Retinal pigment epithelial cell (primary cell): ENCODE data around the gene CSPG4.

Experiments used
- DNase-seq: peaks from one replicate; pipeline ENCODE4 v3.0.0-alpha.2; 2010; ENCODE audit warnings: low read depth
- H3K4me3 ChIP-seq: 2 replicates; pipeline ENCODE4 v1.5.1; 2011; ENCODE audit warnings: mild to moderate bottlenecking, low read length, control low read depth, moderate library complexity
- CTCF ChIP-seq: conservative IDR thresholded peaks from 2 replicates; pipeline ENCODE4 v1.5.1; 2011; ENCODE audit warnings: low read depth, low read length, control low read depth, inconsistent platforms

CSPG4 gene

GRCh38 chr15:75651810-75652543, 60.7 kb downstream of the CSPG4 start:
- peak overlapping the region; percentile 37 for H3K4me3 ChIP-seq
- no peak for TF ChIP-seq CTCF
- no peak for DNase-seq

GRCh38 chr15:75650908-75651809, 61.5 kb downstream of the CSPG4 start:
- DNase-seq, result no peak
- no peak for TF ChIP-seq CTCF
- H3K4me3 ChIP-seq, result peak overlapping the region; percentile 37

GRCh38 chr15:75649848-75650247, 62.8 kb downstream of the CSPG4 start:
- no peak overlapping the region for H3K4me3 ChIP-seq
- no peak for DNase-seq
- TF ChIP-seq CTCF, result no peak

- no peak for TF ChIP-seq CTCF
These were observed 63.4 kb downstream of the CSPG4 start for GRCh38 chr15:75649045-75649761.

GRCh38 chr15:75648156-75649000, 64.3 kb downstream of the CSPG4 start:
- no peak for DNase-seq
- TF ChIP-seq CTCF, result no peak
- H3K4me3 ChIP-seq, result peak overlapping the region; percentile 89

More at GRCh38 chr15:75649045-75649761, 63.4 kb downstream of the CSPG4 start:
- H3K4me3 ChIP-seq, result peak overlapping the region; percentile 89
- DNase-seq, result no peak
